Measurements from ENCODE around the gene HAO1.
"Not testable (repeated sequence)": the region's sequence is repeated elsewhere in the genome, so short reads cannot be mapped to it uniquely, and the experiment has no call there.

HAO1 gene

DNA sequence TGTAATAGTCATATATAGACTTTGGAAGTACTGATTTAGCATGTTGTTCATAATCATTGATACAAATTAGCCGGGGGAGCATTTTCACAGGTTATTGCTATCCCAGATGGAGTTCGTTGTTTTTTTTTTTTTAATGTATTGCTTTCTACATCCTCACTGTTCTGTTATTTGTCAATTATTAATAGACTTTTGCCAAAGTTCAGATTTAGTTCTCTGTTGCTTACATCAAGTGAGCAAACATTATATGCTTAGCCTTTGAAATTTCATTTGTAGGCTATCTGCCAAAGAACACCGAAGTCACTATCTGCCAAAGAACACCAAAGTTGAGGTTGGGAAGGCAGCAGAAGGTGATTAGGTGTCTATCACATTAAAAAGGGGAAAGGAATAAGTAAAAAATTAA is at the start of gene HAO1:
Gene HAO1 (minus strand): TSS at position 118 of the 400 bp plus-strand sequence. CDS start 36 bp downstream, at position 82.
- Histone ChIP-seq H3K9me3 (ENCODE audit: control insufficient read depth, insufficient read depth, low read length) (no peaks in the 10 kb centered on the region; the same call in 1 of the 2 replicates), H3K4me1 (ENCODE audit: insufficient read depth, low read length) (no peaks in the 10 kb centered on the region), H3K36me3 (ENCODE audit: insufficient read depth, low read length) (no peaks in the 10 kb centered on the region), H3K9ac (ENCODE audit: low read depth, low read length) (no peak within 1 kb of the TSS)

DNA sequence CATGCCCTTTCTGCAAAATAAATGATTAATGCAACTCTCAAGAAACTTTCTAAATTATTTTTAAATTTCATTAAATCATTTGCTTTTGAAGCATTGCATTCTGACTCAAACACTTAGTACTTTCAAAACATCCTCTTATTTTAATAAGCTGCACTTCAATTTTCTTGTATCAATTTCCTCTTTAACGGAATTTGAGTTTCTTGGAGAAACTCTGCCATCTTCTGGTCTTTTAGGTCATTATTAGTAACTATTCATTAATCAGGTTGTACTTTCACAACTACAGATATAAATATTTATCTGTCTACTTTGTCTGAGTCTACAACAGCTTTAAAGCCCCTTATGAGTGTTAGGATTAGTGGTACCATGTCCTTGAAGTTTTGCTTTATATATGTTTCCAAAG is 49.1 kb upstream of the HAO1 start:
- no peaks in the 10 kb centered on the region for H3K9me3 ChIP-seq (ENCODE audit: control insufficient read depth, insufficient read depth, low read length)
- H3K9ac ChIP-seq (ENCODE audit: low read depth, low read length): no peak overlapping the region
- no peaks in the 10 kb centered on the region for H3K36me3 ChIP-seq (ENCODE audit: insufficient read depth, low read length)
- no peaks in the 10 kb centered on the region for H3K4me1 ChIP-seq (ENCODE audit: insufficient read depth, low read length)

DNA sequence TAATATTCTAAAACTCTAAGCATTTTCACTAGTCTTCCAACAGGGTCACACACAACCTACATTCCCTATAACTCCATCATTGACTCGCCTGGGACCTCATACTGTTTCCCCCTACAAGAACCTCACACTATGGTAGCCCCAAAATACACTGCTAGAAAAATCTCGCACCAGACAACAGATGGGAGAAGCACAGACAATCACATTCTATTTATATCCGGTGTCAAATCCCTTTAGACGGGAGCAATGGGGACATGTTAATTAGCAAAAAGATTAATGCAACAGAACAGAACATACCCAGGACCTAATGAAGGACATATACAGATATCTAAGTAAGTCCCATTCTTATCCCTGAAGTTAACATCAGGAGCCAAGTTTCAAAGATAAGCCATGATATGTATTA is 45.7 kb upstream of the HAO1 start:
- H3K36me3 ChIP-seq (ENCODE audit: insufficient read depth, low read length): no peaks in the 10 kb centered on the region
- no peaks in the 10 kb centered on the region for H3K4me1 ChIP-seq (ENCODE audit: insufficient read depth, low read length)
- no peak overlapping the region for H3K9ac ChIP-seq (ENCODE audit: low read depth, low read length)
- H3K9me3 ChIP-seq (ENCODE audit: control insufficient read depth, insufficient read depth, low read length): no peaks in the 10 kb centered on the region

DNA sequence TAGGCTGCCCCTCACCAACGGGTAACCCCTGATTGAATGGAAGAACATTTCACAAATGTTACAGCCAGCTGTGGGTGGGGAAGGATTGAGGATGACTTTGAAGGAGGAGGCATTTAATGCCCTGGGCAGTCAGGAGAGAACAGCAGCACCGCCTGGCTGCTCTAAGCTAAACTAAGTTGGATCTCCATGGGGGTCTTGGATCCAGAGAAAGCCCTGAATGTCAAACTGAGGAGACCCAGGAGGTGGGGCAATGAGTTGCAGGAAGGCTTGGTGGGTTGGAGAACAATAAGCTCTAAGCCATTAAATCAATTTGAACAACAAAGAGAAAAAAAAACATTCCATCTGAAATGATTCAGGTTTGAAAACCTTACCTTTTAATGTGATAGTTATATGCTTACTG is 43.9 kb upstream of the HAO1 start:
- H3K36me3 ChIP-seq (ENCODE audit: insufficient read depth, low read length): no peaks in the 10 kb centered on the region
- H3K4me1 ChIP-seq (ENCODE audit: insufficient read depth, low read length): peaks cover 3% of the 10 kb centered on the region
- H3K9me3 ChIP-seq (ENCODE audit: control insufficient read depth, insufficient read depth, low read length): no peaks in the 10 kb centered on the region
- H3K9ac ChIP-seq (ENCODE audit: low read depth, low read length): no peak overlapping the region

DNA sequence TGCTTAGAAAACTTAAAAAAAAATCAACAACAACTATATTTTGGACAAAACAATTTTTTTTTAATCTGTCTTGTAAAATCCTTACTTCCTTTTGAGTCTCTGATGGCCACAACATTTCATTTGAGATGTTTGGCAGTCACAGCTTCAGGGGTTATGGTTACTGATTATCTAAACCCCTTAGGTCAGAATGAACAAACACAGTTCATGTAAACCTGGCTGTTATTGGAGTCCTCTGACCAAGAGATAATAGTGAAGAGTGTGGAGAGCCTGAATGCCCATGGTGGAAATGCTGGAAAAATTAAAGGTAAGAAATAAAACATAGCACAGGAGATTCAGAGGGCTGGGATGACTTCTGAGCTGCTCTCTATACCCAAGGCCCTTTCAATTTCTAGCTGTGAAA is 41.1 kb upstream of the HAO1 start:
- no peak overlapping the region for H3K9ac ChIP-seq (ENCODE audit: low read depth, low read length)
- H3K9me3 ChIP-seq (ENCODE audit: control insufficient read depth, insufficient read depth, low read length): no peaks in the 10 kb centered on the region
- peaks cover 3% of the 10 kb centered on the region for H3K4me1 ChIP-seq (ENCODE audit: insufficient read depth, low read length)
- no peaks in the 10 kb centered on the region for H3K36me3 ChIP-seq (ENCODE audit: insufficient read depth, low read length)

- no peak overlapping the region for H3K9ac ChIP-seq (ENCODE audit: low read depth, low read length)
- H3K9me3 ChIP-seq (ENCODE audit: control insufficient read depth, insufficient read depth, low read length): no peaks in the 10 kb centered on the region
- peaks cover 3% of the 10 kb centered on the region for H3K4me1 ChIP-seq (ENCODE audit: insufficient read depth, low read length)
- H3K36me3 ChIP-seq (ENCODE audit: insufficient read depth, low read length): no peaks in the 10 kb centered on the region
Measured at GRCh38 chr20:7980332-7981046, 40.2 kb upstream of the HAO1 start.

GRCh38 chr20:7977709-7978108 is 37.5 kb upstream of the HAO1 start:
- Histone ChIP-seq H3K9me3 (ENCODE audit: control insufficient read depth, insufficient read depth, low read length) (no peaks in the 10 kb centered on the region), H3K36me3 (ENCODE audit: insufficient read depth, low read length) (no peaks in the 10 kb centered on the region), H3K9ac (ENCODE audit: low read depth, low read length) (no peak overlapping the region), H3K4me1 (ENCODE audit: insufficient read depth, low read length) (peaks cover 3% of the 10 kb centered on the region)

- no peaks in the 10 kb centered on the region for H3K9me3 ChIP-seq (ENCODE audit: control insufficient read depth, insufficient read depth, low read length)
- H3K36me3 ChIP-seq (ENCODE audit: insufficient read depth, low read length): no peaks in the 10 kb centered on the region
- no peak overlapping the region for H3K9ac ChIP-seq (ENCODE audit: low read depth, low read length)
- H3K4me1 ChIP-seq (ENCODE audit: insufficient read depth, low read length): peaks cover 3% of the 10 kb centered on the region
Measured at GRCh38 chr20:7975851-7976414, 35.7 kb upstream of the HAO1 start.

DNA sequence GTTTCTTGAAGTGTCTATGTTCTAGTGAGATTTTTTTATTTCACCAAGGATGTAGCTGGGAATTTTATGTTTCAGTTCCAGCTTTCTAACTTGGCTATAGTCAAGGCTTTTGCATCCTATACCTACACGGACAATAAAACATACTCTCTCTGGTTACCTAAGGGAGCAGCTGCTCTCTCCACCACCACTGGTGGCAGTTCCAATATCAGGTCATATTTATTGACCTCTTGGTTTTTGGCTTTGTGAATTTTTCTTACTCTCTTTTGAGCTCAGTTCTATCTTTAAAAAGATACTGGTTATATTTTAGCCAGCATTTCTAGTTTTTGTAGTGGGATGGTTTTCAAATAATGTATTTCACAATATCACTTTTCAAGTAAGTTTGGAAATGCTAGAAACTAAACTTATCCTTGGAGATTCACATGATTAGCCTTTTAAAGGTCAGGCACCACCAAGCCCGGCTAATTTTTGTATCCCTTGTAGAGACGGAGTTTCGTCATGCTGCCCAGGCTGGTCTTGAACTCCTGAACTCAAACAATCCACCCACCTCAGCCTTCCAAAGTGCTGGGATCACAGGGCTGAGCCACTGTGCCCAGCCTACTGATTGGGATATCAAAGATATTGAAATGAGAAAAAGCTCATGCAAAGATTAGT is 34.7 kb upstream of the HAO1 start:
- H3K4me1 ChIP-seq (ENCODE audit: insufficient read depth, low read length): no peaks in the 10 kb centered on the region
- no peaks in the 10 kb centered on the region for H3K36me3 ChIP-seq (ENCODE audit: insufficient read depth, low read length)
- no peaks in the 10 kb centered on the region for H3K9me3 ChIP-seq (ENCODE audit: control insufficient read depth, insufficient read depth, low read length)
- no peak overlapping the region for H3K9ac ChIP-seq (ENCODE audit: low read depth, low read length)

DNA sequence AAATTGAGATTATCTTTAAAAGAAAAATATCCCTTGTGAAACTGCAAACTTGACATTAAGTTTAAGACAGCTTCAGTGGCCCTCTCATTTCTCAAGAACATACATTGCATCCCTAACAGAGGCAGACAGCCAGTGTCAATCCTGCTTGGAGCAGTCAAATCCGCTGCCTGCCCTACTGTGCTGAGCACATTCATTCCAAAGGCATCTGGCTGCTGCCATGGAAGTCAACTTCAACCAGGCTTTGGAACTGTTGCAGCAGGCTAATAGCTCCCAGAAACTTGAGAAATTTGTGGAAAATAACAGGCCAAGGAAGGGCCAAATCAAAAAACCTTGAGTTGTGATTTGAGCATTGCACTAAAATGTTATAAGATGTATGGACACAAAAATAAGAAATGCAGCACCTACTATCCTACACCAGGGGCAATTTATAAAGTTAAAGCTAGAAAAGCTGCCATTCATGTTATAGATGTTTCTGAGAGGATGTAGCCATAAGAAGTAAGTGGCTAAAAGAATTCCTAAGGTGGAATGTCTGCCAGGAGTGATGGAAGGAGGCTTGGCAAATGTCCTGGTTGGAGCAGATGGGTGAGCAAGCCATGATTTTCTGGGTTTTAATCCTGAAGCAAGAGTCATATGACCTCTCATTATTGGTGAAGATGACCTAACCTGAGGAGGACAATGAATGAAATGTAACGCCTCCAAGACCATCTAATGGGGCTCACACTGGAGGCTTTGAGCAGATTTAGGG is 31.4 kb upstream of the HAO1 start:
- H3K4me1 ChIP-seq (ENCODE audit: insufficient read depth, low read length): no peaks in the 10 kb centered on the region
- no peaks in the 10 kb centered on the region for H3K36me3 ChIP-seq (ENCODE audit: insufficient read depth, low read length)
- H3K9ac ChIP-seq (ENCODE audit: low read depth, low read length): no peak overlapping the region
- H3K9me3 ChIP-seq (ENCODE audit: control insufficient read depth, insufficient read depth, low read length): no peaks in the 10 kb centered on the region

- Histone ChIP-seq H3K4me1 (ENCODE audit: insufficient read depth, low read length) (no peaks in the 10 kb centered on the region), H3K36me3 (ENCODE audit: insufficient read depth, low read length) (no peaks in the 10 kb centered on the region), H3K9ac (ENCODE audit: low read depth, low read length) (no peak overlapping the region)
Measured at GRCh38 chr20:7967199-7967844, 27.1 kb upstream of the HAO1 start.

GRCh38 chr20:7966176-7966575 is 25.9 kb upstream of the HAO1 start:
- Histone ChIP-seq H3K36me3 (ENCODE audit: insufficient read depth, low read length) (no peaks in the 10 kb centered on the region), H3K4me1 (ENCODE audit: insufficient read depth, low read length) (no peaks in the 10 kb centered on the region), H3K9me3 (ENCODE audit: control insufficient read depth, insufficient read depth, low read length) (no peaks in the 10 kb centered on the region), H3K9ac (ENCODE audit: low read depth, low read length) (no peak overlapping the region)

More at GRCh38 chr20:7967199-7967844, 27.1 kb upstream of the HAO1 start:
- H3K9me3 ChIP-seq (ENCODE audit: control insufficient read depth, insufficient read depth, low read length): no peaks in the 10 kb centered on the region

DNA sequence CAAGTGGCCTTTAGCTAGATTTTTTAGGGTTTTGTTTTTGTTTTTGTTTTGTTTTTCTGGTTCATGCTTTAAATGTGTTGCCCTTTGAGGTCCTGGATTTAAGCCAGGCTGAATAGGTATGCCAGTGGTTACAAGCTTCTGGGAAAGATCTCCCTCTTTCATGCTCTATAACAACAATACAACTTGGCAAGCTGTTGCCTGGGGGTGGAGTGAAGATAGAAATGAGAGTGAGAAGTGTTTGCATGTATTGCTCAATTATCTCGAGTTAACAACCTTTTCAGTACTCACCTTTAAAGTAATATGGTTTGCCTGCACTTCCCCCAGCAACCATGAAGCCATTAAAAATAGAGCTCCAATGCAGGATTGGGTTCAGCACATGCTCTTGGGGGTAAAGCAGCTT is 19.2 kb upstream of the HAO1 start:
- H3K4me1 ChIP-seq (ENCODE audit: insufficient read depth, low read length): no peaks in the 10 kb centered on the region
- no peak overlapping the region for H3K9ac ChIP-seq (ENCODE audit: low read depth, low read length)
- no peaks in the 10 kb centered on the region for H3K36me3 ChIP-seq (ENCODE audit: insufficient read depth, low read length)
- no peaks in the 10 kb centered on the region; the same call in 1 of the 2 replicates for H3K9me3 ChIP-seq (ENCODE audit: control insufficient read depth, insufficient read depth, low read length)

GRCh38 chr20:7956561-7956960 is 16.3 kb upstream of the HAO1 start:
- H3K36me3 ChIP-seq (ENCODE audit: insufficient read depth, low read length); H3K4me1 ChIP-seq (ENCODE audit: insufficient read depth, low read length); H3K9me3 ChIP-seq (ENCODE audit: control insufficient read depth, insufficient read depth, low read length); H3K9ac ChIP-seq (ENCODE audit: low read depth, low read length): not testable (repeated sequence)
